Measurements from ENCODE around the gene ABHD14A.

ABHD14A gene

DNA sequence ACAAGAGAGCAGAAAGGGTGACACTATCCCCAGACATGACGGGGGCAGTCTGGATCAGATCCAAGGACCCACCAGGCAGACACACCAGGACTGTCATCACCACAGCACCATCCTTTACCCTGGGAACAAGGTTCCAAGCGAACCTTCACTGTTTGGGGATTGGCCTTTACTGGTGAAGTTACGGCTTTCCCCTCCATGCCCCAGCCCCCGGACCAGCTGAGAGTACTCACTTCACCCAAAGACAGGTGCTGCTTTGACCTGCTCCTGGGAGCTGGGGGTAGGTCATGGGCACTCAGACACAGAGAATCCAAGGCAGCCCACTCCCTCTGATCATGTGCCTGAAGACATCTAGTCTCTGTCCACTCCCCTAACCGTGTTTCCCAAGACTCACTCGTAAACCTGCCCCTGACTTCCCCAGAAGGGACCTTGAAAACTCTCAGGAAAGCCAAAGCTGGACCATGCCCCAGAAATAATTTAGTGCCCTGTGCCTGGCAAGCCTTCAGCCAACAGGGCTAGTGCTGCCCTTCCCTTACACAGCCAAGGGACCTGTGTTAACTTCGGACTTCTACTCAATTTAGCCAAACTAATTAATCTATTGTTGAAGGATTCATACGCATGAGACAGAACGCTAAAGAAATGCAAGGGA is 36.0 kb upstream of the ABHD14A start:
- TF ChIP-seq ZFP30 (CRISPR knock-in tag; IDR thresholded peaks at IDR 0.05) (no peak), OSR1 (CRISPR knock-in tag; IDR thresholded peaks at IDR 0.05) (no peak), ZNF70 (CRISPR knock-in tag; IDR thresholded peaks at IDR 0.05) (no peak), ZNF8 (CRISPR knock-in tag; IDR thresholded peaks at IDR 0.05) (no peak), TOX (CRISPR knock-in tag; IDR thresholded peaks at IDR 0.05; ENCODE audit: borderline replicate concordance) (no peak), ZNF565 (CRISPR knock-in tag; conservative IDR thresholded peaks at IDR 0.05; ENCODE audit: low read depth) (no peak), RARB (CRISPR knock-in tag; IDR thresholded peaks at IDR 0.05) (no peak), ARNTL (CRISPR knock-in tag; IDR thresholded peaks at IDR 0.05; ENCODE audit: borderline replicate concordance, low read depth) (no peak)
- ATAC-seq = no peak

DNA sequence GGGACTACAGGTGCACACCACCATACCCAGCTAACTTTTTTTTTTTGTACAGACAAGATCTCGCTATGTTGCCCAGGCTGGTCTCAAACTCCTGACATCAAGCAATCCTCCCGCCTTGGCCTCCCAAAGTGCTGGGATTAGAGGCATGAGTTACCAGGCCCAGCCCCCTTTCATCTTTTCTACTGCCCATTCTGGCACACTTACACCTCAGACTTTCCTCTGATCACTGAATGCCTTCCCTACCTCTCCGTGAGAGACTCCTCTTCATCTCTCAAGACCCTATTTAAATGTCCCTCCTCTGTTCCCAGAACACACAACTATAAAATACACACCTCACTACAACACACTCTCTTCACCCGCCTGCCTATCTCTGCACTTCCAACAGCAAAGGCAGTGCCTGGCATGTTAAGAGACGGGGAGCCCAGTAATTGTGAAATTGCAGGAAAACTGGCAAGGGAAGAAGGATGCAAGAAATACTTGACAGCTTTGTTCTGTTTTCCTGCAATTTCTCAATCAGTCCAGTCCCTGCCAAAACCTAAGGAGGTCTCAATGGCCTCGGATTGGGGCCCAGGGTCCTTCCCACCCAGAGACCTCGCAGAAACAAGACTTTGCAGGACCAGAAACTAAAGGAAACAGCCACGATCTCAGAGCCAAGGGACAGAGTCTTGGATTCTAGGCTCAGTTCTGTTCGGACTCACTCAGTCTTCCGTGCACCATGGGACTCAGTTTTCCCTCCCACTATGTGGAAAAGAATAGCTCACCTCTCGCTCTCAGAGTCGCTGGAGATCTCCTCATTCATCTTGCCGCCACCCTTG is 34.0 kb upstream of the ABHD14A start:
- no peak for ATAC-seq

DNA sequence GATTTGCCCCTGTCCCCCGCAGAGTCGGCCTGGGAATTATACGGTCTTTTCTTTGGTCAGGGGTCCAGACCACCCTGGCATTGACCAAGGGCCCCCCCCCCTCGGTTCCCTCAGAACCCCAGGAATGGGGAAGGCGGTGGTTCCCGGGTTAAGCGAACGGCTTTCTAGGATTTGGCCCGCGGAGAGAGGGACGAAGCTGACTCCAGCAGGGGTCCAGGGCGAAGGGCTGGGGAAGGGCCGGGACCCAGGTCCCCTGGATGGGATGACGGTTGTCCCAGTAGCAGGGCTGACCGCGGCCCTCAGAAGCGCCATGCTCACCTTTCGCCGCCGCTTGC is 33.4 kb upstream of the ABHD14A start:
- no peak for TF ChIP-seq TCF4 (CRISPR knock-in tag; IDR thresholded peaks at IDR 0.05; ENCODE audit: borderline replicate concordance)
- TF ChIP-seq ZFP30 (CRISPR knock-in tag; IDR thresholded peaks at IDR 0.05) = no peak
- TF ChIP-seq BACH2 (CRISPR knock-in tag; IDR thresholded peaks at IDR 0.05; ENCODE audit: borderline replicate concordance) = no peak
- no peak for TF ChIP-seq ZFP3 (CRISPR knock-in tag; IDR thresholded peaks at IDR 0.05)
- TF ChIP-seq SNAI2 (CRISPR knock-in tag; IDR thresholded peaks at IDR 0.05) = no peak
- no peak for TF ChIP-seq ZNF70 (CRISPR knock-in tag; IDR thresholded peaks at IDR 0.05)
- TF ChIP-seq, protein P1, sequence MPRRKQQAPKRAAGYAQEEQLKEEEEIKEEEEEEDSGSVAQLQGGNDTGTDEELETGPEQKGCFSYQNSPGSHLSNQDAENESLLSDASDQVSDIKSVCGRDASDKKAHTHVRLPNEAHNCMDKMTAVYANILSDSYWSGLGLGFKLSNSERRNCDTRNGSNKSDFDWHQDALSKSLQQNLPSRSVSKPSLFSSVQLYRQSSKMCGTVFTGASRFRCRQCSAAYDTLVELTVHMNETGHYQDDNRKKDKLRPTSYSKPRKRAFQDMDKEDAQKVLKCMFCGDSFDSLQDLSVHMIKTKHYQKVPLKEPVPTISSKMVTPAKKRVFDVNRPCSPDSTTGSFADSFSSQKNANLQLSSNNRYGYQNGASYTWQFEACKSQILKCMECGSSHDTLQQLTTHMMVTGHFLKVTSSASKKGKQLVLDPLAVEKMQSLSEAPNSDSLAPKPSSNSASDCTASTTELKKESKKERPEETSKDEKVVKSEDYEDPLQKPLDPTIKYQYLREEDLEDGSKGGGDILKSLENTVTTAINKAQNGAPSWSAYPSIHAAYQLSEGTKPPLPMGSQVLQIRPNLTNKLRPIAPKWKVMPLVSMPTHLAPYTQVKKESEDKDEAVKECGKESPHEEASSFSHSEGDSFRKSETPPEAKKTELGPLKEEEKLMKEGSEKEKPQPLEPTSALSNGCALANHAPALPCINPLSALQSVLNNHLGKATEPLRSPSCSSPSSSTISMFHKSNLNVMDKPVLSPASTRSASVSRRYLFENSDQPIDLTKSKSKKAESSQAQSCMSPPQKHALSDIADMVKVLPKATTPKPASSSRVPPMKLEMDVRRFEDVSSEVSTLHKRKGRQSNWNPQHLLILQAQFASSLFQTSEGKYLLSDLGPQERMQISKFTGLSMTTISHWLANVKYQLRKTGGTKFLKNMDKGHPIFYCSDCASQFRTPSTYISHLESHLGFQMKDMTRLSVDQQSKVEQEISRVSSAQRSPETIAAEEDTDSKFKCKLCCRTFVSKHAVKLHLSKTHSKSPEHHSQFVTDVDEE (CRISPR knock-in tag; IDR thresholded peaks at IDR 0.05) = no peak
- TF ChIP-seq, protein P2, sequence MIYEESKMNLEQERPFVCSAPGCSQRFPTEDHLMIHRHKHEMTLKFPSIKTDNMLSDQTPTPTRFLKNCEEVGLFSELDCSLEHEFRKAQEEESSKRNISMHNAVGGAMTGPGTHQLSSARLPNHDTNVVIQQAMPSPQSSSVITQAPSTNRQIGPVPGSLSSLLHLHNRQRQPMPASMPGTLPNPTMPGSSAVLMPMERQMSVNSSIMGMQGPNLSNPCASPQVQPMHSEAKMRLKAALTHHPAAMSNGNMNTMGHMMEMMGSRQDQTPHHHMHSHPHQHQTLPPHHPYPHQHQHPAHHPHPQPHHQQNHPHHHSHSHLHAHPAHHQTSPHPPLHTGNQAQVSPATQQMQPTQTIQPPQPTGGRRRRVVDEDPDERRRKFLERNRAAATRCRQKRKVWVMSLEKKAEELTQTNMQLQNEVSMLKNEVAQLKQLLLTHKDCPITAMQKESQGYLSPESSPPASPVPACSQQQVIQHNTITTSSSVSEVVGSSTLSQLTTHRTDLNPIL (CRISPR knock-in tag; IDR thresholded peaks at IDR 0.05; ENCODE audit: low read depth) = no peak
- no peak for TF ChIP-seq RARB (CRISPR knock-in tag; IDR thresholded peaks at IDR 0.05)
- TF ChIP-seq ZC3H10 (CRISPR knock-in tag; IDR thresholded peaks at IDR 0.05) = no peak
- TF ChIP-seq, protein P3, sequence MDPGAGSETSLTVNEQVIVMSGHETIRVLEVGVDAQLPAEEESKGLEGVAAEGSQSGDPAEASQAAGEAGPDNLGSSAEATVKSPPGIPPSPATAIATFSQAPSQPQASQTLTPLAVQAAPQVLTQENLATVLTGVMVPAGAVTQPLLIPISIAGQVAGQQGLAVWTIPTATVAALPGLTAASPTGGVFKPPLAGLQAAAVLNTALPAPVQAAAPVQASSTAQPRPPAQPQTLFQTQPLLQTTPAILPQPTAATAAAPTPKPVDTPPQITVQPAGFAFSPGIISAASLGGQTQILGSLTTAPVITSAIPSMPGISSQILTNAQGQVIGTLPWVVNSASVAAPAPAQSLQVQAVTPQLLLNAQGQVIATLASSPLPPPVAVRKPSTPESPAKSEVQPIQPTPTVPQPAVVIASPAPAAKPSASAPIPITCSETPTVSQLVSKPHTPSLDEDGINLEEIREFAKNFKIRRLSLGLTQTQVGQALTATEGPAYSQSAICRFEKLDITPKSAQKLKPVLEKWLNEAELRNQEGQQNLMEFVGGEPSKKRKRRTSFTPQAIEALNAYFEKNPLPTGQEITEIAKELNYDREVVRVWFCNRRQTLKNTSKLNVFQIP (CRISPR knock-in tag; IDR thresholded peaks at IDR 0.05; ENCODE audit: borderline replicate concordance, low read depth) = no peak
- TF ChIP-seq, protein P4, sequence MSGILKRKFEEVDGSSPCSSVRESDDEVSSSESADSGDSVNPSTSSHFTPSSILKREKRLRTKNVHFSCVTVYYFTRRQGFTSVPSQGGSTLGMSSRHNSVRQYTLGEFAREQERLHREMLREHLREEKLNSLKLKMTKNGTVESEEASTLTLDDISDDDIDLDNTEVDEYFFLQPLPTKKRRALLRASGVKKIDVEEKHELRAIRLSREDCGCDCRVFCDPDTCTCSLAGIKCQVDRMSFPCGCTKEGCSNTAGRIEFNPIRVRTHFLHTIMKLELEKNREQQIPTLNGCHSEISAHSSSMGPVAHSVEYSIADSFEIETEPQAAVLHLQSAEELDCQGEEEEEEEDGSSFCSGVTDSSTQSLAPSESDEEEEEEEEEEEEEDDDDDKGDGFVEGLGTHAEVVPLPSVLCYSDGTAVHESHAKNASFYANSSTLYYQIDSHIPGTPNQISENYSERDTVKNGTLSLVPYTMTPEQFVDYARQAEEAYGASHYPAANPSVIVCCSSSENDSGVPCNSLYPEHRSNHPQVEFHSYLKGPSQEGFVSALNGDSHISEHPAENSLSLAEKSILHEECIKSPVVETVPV (CRISPR knock-in tag; IDR thresholded peaks at IDR 0.05) = no peak
- TF ChIP-seq ISL1 (CRISPR knock-in tag; IDR thresholded peaks at IDR 0.05) = no peak
- no peak for TF ChIP-seq ZNF565 (CRISPR knock-in tag; conservative IDR thresholded peaks at IDR 0.05; ENCODE audit: low read depth)
- TF ChIP-seq TOX (CRISPR knock-in tag; IDR thresholded peaks at IDR 0.05; ENCODE audit: borderline replicate concordance) = no peak
- TF ChIP-seq ZNF8 (CRISPR knock-in tag; IDR thresholded peaks at IDR 0.05) = no peak
- TF ChIP-seq, protein P5, sequence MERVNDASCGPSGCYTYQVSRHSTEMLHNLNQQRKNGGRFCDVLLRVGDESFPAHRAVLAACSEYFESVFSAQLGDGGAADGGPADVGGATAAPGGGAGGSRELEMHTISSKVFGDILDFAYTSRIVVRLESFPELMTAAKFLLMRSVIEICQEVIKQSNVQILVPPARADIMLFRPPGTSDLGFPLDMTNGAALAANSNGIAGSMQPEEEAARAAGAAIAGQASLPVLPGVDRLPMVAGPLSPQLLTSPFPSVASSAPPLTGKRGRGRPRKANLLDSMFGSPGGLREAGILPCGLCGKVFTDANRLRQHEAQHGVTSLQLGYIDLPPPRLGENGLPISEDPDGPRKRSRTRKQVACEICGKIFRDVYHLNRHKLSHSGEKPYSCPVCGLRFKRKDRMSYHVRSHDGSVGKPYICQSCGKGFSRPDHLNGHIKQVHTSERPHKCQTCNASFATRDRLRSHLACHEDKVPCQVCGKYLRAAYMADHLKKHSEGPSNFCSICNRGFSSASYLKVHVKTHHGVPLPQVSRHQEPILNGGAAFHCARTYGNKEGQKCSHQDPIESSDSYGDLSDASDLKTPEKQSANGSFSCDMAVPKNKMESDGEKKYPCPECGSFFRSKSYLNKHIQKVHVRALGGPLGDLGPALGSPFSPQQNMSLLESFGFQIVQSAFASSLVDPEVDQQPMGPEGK (CRISPR knock-in tag; IDR thresholded peaks at IDR 0.05; ENCODE audit: borderline replicate concordance) = no peak
- TF ChIP-seq ESRRG (CRISPR knock-in tag; IDR thresholded peaks at IDR 0.05) = no peak
- TF ChIP-seq GLIS3 (CRISPR knock-in tag; IDR thresholded peaks at IDR 0.05) = no peak
- TF ChIP-seq CSDC2 (CRISPR knock-in tag; IDR thresholded peaks at IDR 0.05) = no peak
- ATAC-seq = no peak

More for the DNA sequence above, 34.0 kb upstream of the ABHD14A start:
- TF ChIP-seq ZFP3 (CRISPR knock-in tag; IDR thresholded peaks at IDR 0.05) (peak; percentile 95), SNAI2 (CRISPR knock-in tag; IDR thresholded peaks at IDR 0.05) (no peak), ZC3H10 (CRISPR knock-in tag; IDR thresholded peaks at IDR 0.05) (no peak), OSR1 (CRISPR knock-in tag; IDR thresholded peaks at IDR 0.05) (no peak), ZNF565 (CRISPR knock-in tag; conservative IDR thresholded peaks at IDR 0.05; ENCODE audit: low read depth) (no peak), BACH2 (CRISPR knock-in tag; IDR thresholded peaks at IDR 0.05; ENCODE audit: borderline replicate concordance) (no peak), CSDC2 (CRISPR knock-in tag; IDR thresholded peaks at IDR 0.05) (no peak)
- TF ChIP-seq, protein P1 (CRISPR knock-in tag; IDR thresholded peaks at IDR 0.05) = no peak

All from SK-N-SH treated with all-trans-retinoic acid at 6 μM for 48 hours (cell line).